H1 (cell line): ENCODE results near the gene CACNA1G. TPM values are rescaled to one million over a fixed set of nuclear protein-coding genes. Genes with fewer than 3 reads are reported as not detected.
A peak's percentile ranks its signal among the peaks of the same experiment; 100 is the strongest.

Source experiments
- CTCF ChIA-PET: fragments of 300-600 bp; sonication (Branson Sonifier 250); formaldehyde crosslinking; loops from one replicate; lab custom pipeline; 2021; ENCODE audit not compliant: partially characterized antibody; lab: Charles Lee
- POLR2A ChIA-PET: fragments of 300-600 bp; sonication (Branson Sonifier 250); formaldehyde crosslinking; loops from one replicate; lab custom pipeline; 2021; ENCODE audit warnings: inconsistent platforms; ENCODE audit not compliant: partially characterized antibody; lab: Charles Lee
- DNase-seq, 2 experiments: peaks; one replicate each; pipeline versions ENCODE4 v3.0.0 to v3.0.0-alpha.2; 2010 to 2022; ENCODE audit warnings: low spot score in 2 of 2, low read depth in 1 of 2, mixed read lengths in 1 of 2
- FAIRE-seq: peaks from 2 replicates; lab custom pipeline; 2011; peaks lifted over from hg19 to GRCh38; lab: Jason Lieb, UNC
- H2AFZ ChIP-seq: 2 replicates; pipeline ENCODE4 v1.8.1; 2012; ENCODE audit warnings: low read length, inconsistent platforms
- H2AK5ac ChIP-seq: 2 replicates; pipeline ENCODE4 v1.6.1; 2013; ENCODE audit warnings: low read depth, low read length
- H2BK120ac ChIP-seq: replicated peaks from 2 replicates; pipeline ENCODE3; 2013; ENCODE audit warnings: low read depth, low read length, inconsistent platforms
- H2BK12ac ChIP-seq: 2 replicates; pipeline ENCODE4 v1.6.1; 2013; ENCODE audit warnings: low read depth, low read length
- H2BK15ac ChIP-seq: 2 replicates; pipeline ENCODE4 v1.6.1; 2013; ENCODE audit warnings: low read length
- H2BK20ac ChIP-seq: 2 replicates; pipeline ENCODE4 v1.6.1; 2013; ENCODE audit warnings: low read length
- H2BK5ac ChIP-seq: 2 replicates; pipeline ENCODE4 v1.6.1; 2013; ENCODE audit warnings: low read depth, low read length
- H3K14ac ChIP-seq: 2 replicates; pipeline ENCODE4 v1.6.1; 2013; ENCODE audit warnings: inconsistent platforms; ENCODE audit not compliant: insufficient read length
- H3K18ac ChIP-seq: 2 replicates; pipeline ENCODE4 v1.6.1; 2013; ENCODE audit warnings: low read length; ENCODE audit errors: extremely low read depth
- H3K23ac ChIP-seq: 2 replicates; pipeline ENCODE4 v1.6.1; 2013; ENCODE audit warnings: inconsistent platforms; ENCODE audit not compliant: insufficient read length
- H3K23me2 ChIP-seq: 2 replicates; pipeline ENCODE4 v1.6.1; 2013; ENCODE audit warnings: low read depth, low read length
- H3K27ac ChIP-seq: 2 replicates; pipeline ENCODE4 v1.6.1; 2011; ENCODE audit warnings: low read depth, low read length, inconsistent platforms
- H3K27me3 ChIP-seq, 4 experiments: replicated peaks in 1 of 4; 1 replicate in 1 of 4; 2 replicates in 3 of 4; pipeline versions ENCODE4 v1.6.1 to v1.8.1; 2011 to 2013; ENCODE audit warnings: low read length in 3 of 4, mild to moderate bottlenecking in 3 of 4, inconsistent platforms in 2 of 4, mixed read lengths in 2 of 4, moderate library complexity in 1 of 4; ENCODE audit not compliant: control insufficient read depth in 3 of 4, insufficient read depth in 3 of 4; ENCODE audit errors: extremely low read depth in 1 of 4
- H3K36me3 ChIP-seq, 4 experiments: 2 replicates each; pipeline versions ENCODE4 v1.6.1 to v1.8.1; 2011 to 2013; ENCODE audit warnings: mild to moderate bottlenecking in 4 of 4, low read length in 3 of 4, moderate library complexity in 2 of 4, control low read depth in 1 of 4, inconsistent platforms in 1 of 4; ENCODE audit not compliant: insufficient read depth in 4 of 4, control insufficient read depth in 2 of 4
- H3K4ac ChIP-seq: replicated peaks from 2 replicates; pipeline ENCODE3; 2013; ENCODE audit warnings: low read length, low read depth, mixed read lengths, inconsistent platforms; ENCODE audit not compliant: insufficient read length
- H3K4me1 ChIP-seq, 4 experiments: replicated peaks in 1 of 4; 1 replicate in 1 of 4; 2 replicates in 3 of 4; pipeline versions ENCODE4 v1.6.1 to v1.8.1; 2011 to 2013; ENCODE audit warnings: low read length in 3 of 4, inconsistent platforms in 2 of 4, mixed read lengths in 1 of 4; ENCODE audit not compliant: insufficient read depth in 4 of 4, control insufficient read depth in 3 of 4
- H3K4me2 ChIP-seq, 2 experiments: 2 replicates each; pipeline versions ENCODE4 v1.6.1 to v1.8.1; 2011 to 2013; ENCODE audit warnings: low read depth in 2 of 2, low read length in 2 of 2, control low read depth in 1 of 2, inconsistent platforms in 1 of 2, mild to moderate bottlenecking in 1 of 2; ENCODE audit not compliant: insufficient read depth in 1 of 2
- H3K4me3 ChIP-seq, 4 experiments: fragments of 200-600, 300-600 bp in 1 of 4; sonication (generic), shearing (Covaris generic), sonication (Bioruptor Twin) in 1 of 4; 2 replicates each; pipeline versions ENCODE4 v1.5.1 to v1.8.1; 2011 to 2016; ENCODE audit warnings: low read length in 4 of 4, low read depth in 3 of 4, control low read depth in 2 of 4, inconsistent platforms in 2 of 4, mild to moderate bottlenecking in 2 of 4, mixed read lengths in 1 of 4, moderate library complexity in 1 of 4; ENCODE audit not compliant: insufficient read depth in 2 of 4; ENCODE audit errors: extremely low read depth in 1 of 4
- H3K56ac ChIP-seq: replicated peaks from 2 replicates; pipeline ENCODE3; 2013; ENCODE audit warnings: low read depth, mild to moderate bottlenecking, mixed read lengths, low read length, inconsistent platforms; ENCODE audit not compliant: insufficient read length
- H3K79me1 ChIP-seq: 2 replicates; pipeline ENCODE4 v1.6.1; 2013; ENCODE audit warnings: low read depth, low read length, control low read depth
- H3K79me2 ChIP-seq, 2 experiments: 2 replicates each; pipeline versions ENCODE4 v1.6.1 to v1.8.1; 2012 to 2013; ENCODE audit warnings: low read length in 2 of 2, mild to moderate bottlenecking in 2 of 2, inconsistent platforms in 1 of 2; ENCODE audit not compliant: insufficient read depth in 2 of 2, control insufficient read depth in 1 of 2
- H3K9ac ChIP-seq, 4 experiments: replicated peaks in 1 of 4; 1 replicate in 1 of 4; 2 replicates in 3 of 4; pipeline versions ENCODE4 v1.6.1 to v1.8.1; 2011 to 2013; ENCODE audit warnings: low read depth in 3 of 4, low read length in 3 of 4, control low read depth in 2 of 4, mild to moderate bottlenecking in 2 of 4, moderate library complexity in 2 of 4, inconsistent platforms in 1 of 4; ENCODE audit errors: extremely low read depth in 1 of 4
- H3K9me3 ChIP-seq, 2 experiments: 2 replicates each; pipeline versions ENCODE4 v1.6.1 to v1.8.1; 2012 to 2013; ENCODE audit warnings: mild to moderate bottlenecking in 2 of 2, moderate library complexity in 2 of 2, control low read depth in 1 of 2, inconsistent platforms in 1 of 2, low read depth in 1 of 2, low read length in 1 of 2, mixed read lengths in 1 of 2; ENCODE audit not compliant: insufficient read depth in 2 of 2
- H4K20me1 ChIP-seq, 2 experiments: replicated peaks in 1 of 2; 2 replicates each; pipeline versions ENCODE3 to v1.8.1; 2011 to 2013; ENCODE audit warnings: inconsistent platforms in 2 of 2, low read length in 2 of 2, mild to moderate bottlenecking in 1 of 2; ENCODE audit not compliant: insufficient read depth in 2 of 2, control insufficient read depth in 1 of 2
- H4K5ac ChIP-seq: 2 replicates; pipeline ENCODE4 v1.6.1; 2013; ENCODE audit warnings: low read length, low read depth, mixed read lengths, inconsistent platforms; ENCODE audit not compliant: insufficient read length
- H4K8ac ChIP-seq: 2 replicates; pipeline ENCODE4 v1.8.0; 2013; ENCODE audit warnings: mild to moderate bottlenecking, moderate library complexity, low read length, inconsistent platforms; ENCODE audit not compliant: insufficient read depth; ENCODE audit errors: extremely low read depth
- H4K91ac ChIP-seq: replicated peaks from 2 replicates; pipeline ENCODE3; 2013; ENCODE audit warnings: low read length, mixed read lengths, inconsistent platforms; ENCODE audit not compliant: insufficient read length
- EGR1 ChIP-seq: IDR thresholded peaks from 2 replicates; pipeline ENCODE4 v1.6.1; 2011; ENCODE audit warnings: low read depth, low read length, borderline replicate concordance
- FOSL1 ChIP-seq: IDR thresholded peaks from 2 replicates; pipeline ENCODE4 v1.6.1; 2011; ENCODE audit warnings: mild to moderate bottlenecking, low read depth, low read length, moderate library complexity; ENCODE audit not compliant: insufficient read depth
- PHF8 ChIP-seq: fragments of 200-600 bp; sonication (generic); conservative IDR thresholded peaks from 2 replicates; pipeline ENCODE4 v1.7.1; 2012; ENCODE audit warnings: low read depth, mild to moderate bottlenecking, inconsistent platforms, low read length, moderate library complexity
- POLR2A ChIP-seq, 2 experiments: IDR thresholded peaks; 1 replicate in 1 of 2; 2 replicates in 1 of 2; pipeline ENCODE4 v1.6.1; 2011; ENCODE audit warnings: low read depth in 2 of 2, low read length in 2 of 2, mild to moderate bottlenecking in 2 of 2; ENCODE audit errors: control extremely low read depth in 1 of 2
- POLR2AphosphoS5 ChIP-seq: IDR thresholded peaks from 2 replicates; pipeline ENCODE4 v1.6.1; 2011; ENCODE audit warnings: low read depth, low read length
- RAD21 ChIP-seq, 2 experiments: IDR thresholded peaks in 1 of 2; conservative IDR thresholded peaks in 1 of 2; 2 replicates each; pipeline ENCODE4 v1.6.1; 2011; ENCODE audit warnings: low read depth in 2 of 2, low read length in 2 of 2, improper control_type of control experiment in 1 of 2, inconsistent platforms in 1 of 2, mild to moderate bottlenecking in 1 of 2, moderate library complexity in 1 of 2
- RXRA ChIP-seq: IDR thresholded peaks from 2 replicates; pipeline ENCODE4 v1.6.1; 2011; ENCODE audit warnings: low read depth, mild to moderate bottlenecking, low read length, moderate library complexity; ENCODE audit not compliant: insufficient read depth
- SIX5 ChIP-seq: IDR thresholded peaks from 2 replicates; pipeline ENCODE4 v1.6.1; 2011; ENCODE audit warnings: mild to moderate bottlenecking, low read depth, low read length
- SP1 ChIP-seq: IDR thresholded peaks from 2 replicates; pipeline ENCODE4 v1.6.1; 2011; ENCODE audit warnings: low read depth, low read length
- SRF ChIP-seq: IDR thresholded peaks from 2 replicates; pipeline ENCODE4 v1.6.1; 2011; ENCODE audit warnings: mild to moderate bottlenecking, low read depth, low read length, moderate library complexity
- TBP ChIP-seq: IDR thresholded peaks from 2 replicates; pipeline ENCODE4 v1.6.1; 2011; ENCODE audit warnings: low read depth, low read length, improper control_type of control experiment
- WGBS, 2 experiments: shearing (Covaris generic) in 1 of 2; methylation state at CpG; one replicate each; pipeline versions ENCODE4 v1.1.6 to v1.1.7; 2013 to 2015; ENCODE audit warnings: low lambda C conversion rate in 2 of 2, mixed read lengths in 2 of 2, inconsistent platforms in 1 of 2, low coverage in 1 of 2, missing lambda C conversion rate in 1 of 2; ENCODE audit not compliant: insufficient replicate concordance in 2 of 2, insufficient coverage in 1 of 2, insufficient read length in 1 of 2; ENCODE audit errors: extremely low coverage in 1 of 2, missing lambda C conversion rate in 1 of 2; 5-methylcytosine and 5-hydroxymethylcytosine counted together
- polyA plus RNA-seq, 7 experiments: library from polyadenylated mRNA; depleted of rRNA in 3 of 7; stranded (reverse) in 5 of 7; unstranded in 2 of 7; fragments of >200 nt in 5 of 7; fragments of 200-250 nt in 2 of 7; gene quantifications; 1 replicate in 5 of 7; 2 replicates in 1 of 7; 4 replicates in 1 of 7; pipeline versions ENCODE4 v1.2.1 to v1.2.3, GENCODE V29; 2011 to 2013; ENCODE audit warnings: missing spikeins in 2 of 7, mixed read lengths in 2 of 7
- total RNA-seq: library from RNA; stranded (reverse); fragmentation: NEBNext Ultra II Directional; extraction: Animal tissue kit (Norgen Biotek cat#: 25700); gene quantifications from 2 replicates; pipeline ENCODE4 v1.2.1, GENCODE V29; 2021
- TF ChIP-seq, protein P1 (sequence below): IDR thresholded peaks from 2 replicates; pipeline ENCODE4 v1.6.1; 2011; ENCODE audit warnings: low read depth, mild to moderate bottlenecking, low read length; ENCODE audit not compliant: insufficient read depth
- TF ChIP-seq, protein P2 (sequence below): IDR thresholded peaks from 2 replicates; pipeline ENCODE4 v1.6.1; 2011; ENCODE audit warnings: low read length, improper control_type of control experiment

CACNA1G gene
- total and polyA plus RNA-seq, 2 of the 8 experiments (the other 6 are each of a cell fraction or from before 2014, with no cell fraction given): 2.9 to 4.9 TPM

DNA sequence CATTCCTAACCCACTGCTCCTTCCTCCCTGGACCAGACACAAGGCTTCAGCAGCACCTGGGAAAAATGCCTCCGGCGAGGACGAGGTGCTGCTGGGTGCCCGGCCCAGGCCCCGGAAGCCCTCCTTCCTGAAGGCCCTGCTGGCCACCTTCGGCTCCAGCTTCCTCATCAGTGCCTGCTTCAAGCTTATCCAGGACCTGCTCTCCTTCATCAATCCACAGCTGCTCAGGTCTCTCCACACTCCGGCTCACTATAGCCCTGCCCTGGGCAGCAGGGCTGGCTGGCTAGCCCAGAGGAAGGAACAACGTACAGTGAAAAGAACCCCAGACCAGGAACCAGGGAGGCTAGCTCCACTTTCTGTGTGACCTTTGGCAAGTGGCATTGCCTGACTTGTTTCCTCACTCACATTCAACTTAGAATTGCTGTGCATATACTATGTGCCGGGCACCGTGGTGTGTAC, 100.4 kb downstream of the CACNA1G start:
- no peak overlapping the region for H3K9ac ChIP-seq
- 89% methylated on average over 10 of the region's 10 CpGs; no CpG with 5 or more reads in 1 of the 2 experiments for WGBS, 2 experiments
- FAIRE-seq: no peak
- TF ChIP-seq POLR2A (IDR thresholded peaks at IDR 0.05; ENCODE audit: control extremely low read depth in 1 of 2, low read depth in 2 of 2, low read length in 2 of 2) (no peak), EGR1 (no peak), POLR2AphosphoS5 (no peak), FOSL1 (no peak), SP1 (no peak), SIX5 (no peak), SRF (no peak), RXRA (no peak), PHF8 (no peak), RAD21 (IDR thresholded peaks at IDR 0.05 in 1 of 2, conservative IDR thresholded peaks at IDR 0.05 in 1 of 2; ENCODE audit: low read depth in 2 of 2, low read length in 2 of 2) (no peak), TBP (no peak)
- TF ChIP-seq, protein P1, sequence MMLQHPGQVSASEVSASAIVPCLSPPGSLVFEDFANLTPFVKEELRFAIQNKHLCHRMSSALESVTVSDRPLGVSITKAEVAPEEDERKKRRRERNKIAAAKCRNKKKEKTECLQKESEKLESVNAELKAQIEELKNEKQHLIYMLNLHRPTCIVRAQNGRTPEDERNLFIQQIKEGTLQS: no peak
- TF ChIP-seq, protein P2, sequence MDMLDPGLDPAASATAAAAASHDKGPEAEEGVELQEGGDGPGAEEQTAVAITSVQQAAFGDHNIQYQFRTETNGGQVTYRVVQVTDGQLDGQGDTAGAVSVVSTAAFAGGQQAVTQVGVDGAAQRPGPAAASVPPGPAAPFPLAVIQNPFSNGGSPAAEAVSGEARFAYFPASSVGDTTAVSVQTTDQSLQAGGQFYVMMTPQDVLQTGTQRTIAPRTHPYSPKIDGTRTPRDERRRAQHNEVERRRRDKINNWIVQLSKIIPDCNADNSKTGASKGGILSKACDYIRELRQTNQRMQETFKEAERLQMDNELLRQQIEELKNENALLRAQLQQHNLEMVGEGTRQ: no peak

More for the DNA sequence above, 100.4 kb downstream of the CACNA1G start:
- Histone ChIP-seq H3K23ac (no peak overlapping the region), H3K23me2 (no peaks in the 10 kb centered on the region), H3K36me3 (no peaks in the 10 kb centered on the region), H4K5ac (no peak overlapping the region), H2AK5ac (no peak overlapping the region), H2BK12ac (peak overlapping the region; percentile 30), H3K4me2 (no peak overlapping the region), H2BK120ac (no peak overlapping the region), H2BK5ac (peak overlapping the region; percentile 56; the same call in 1 of the 2 replicates), H4K91ac (no peak overlapping the region), H3K4me3 (no peak overlapping the region), H3K56ac (no peak overlapping the region), H3K79me1 (no peaks in the 10 kb centered on the region), H3K9me3 (no peaks in the 10 kb centered on the region), H3K27ac (no peak overlapping the region), H3K4me1 (peaks cover 3 to 8% (median 5%) of the 10 kb centered on the region in 4 experiments; a peak in 6 of 7 replicates), H4K8ac (no peak overlapping the region), H3K27me3 (no peaks in the 10 kb centered on the region), H2BK15ac (no peak overlapping the region), H3K18ac (no peak overlapping the region), H2AFZ (no peak overlapping the region), H3K4ac (no peak overlapping the region), H3K14ac (no peak overlapping the region), H3K79me2 (no peaks in the 10 kb centered on the region), H4K20me1 (no peaks in the 10 kb centered on the region), H2BK20ac (no peak overlapping the region; the same call in 1 of the 2 replicates)
- CTCF ChIA-PET: interaction anchor here (0.6 to 10.0 kb wide), 22 partner anchors 8 to 264 kb away, joined by 3 to 96 read pairs (median 5); partner anchors contain the start of gene LRRC59
- DNase-seq: no peak
- POLR2A ChIA-PET: interaction anchor here (0.6 to 1.8 kb wide), 5 partner anchors 9 to 181 kb away, joined by 3 to 6 read pairs (median 3); no protein-coding TSS in a partner anchor
